HG03565 (cell line): ENCODE results near the gene IL2RA.
A peak's percentile ranks its signal among the peaks of the same experiment; 100 is the strongest.

Experiments
- ATAC-seq: cut with Tn5 transposase; IDR thresholded peaks from one replicate; pipeline ENCODE4 v1.9.1; 2021; ENCODE audit warnings: mild to moderate bottlenecking, moderate library complexity; ENCODE audit not compliant: unreplicated experiment

The IL2RA gene

DNA sequence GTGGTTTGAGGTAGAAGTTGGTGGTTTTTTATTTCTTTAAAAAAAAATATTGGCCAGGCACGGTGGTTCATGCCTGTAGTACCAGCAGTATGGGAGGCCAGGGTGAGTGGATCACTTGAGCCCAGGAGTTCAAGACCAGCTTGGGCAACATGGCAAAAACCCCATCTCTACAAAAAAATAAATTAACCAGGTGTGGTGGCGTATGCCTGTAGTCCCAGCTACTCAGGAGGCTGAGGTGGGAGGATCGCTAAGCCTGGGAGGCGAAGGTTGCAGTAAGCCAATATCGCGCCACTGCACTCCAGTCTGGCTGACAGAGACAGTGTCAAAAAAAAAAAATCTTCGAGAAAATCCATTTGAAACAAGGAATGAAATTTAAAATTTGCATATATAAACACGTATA is 1.1 kb downstream of the IL2RA start:
- no peak for ATAC-seq

DNA sequence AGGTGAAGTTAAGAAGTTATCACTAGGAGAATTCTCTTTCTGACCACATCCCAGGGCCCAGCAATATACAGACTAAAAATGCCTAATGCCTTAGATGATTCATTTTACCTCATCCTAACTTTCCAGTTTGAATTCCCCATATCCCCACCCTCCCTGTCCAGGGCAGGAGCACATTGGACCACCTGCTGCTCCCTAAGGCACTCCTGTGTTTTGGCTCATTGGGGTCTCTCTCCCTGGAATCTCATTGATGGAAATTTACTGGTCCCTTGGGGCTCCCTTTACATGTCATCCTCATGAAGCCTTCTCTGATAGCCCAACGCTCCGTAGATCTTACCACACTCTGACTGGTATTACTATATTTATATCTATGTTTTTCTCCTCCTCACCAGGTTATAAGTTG is 2.7 kb downstream of the IL2RA start:
- no peak for ATAC-seq

GRCh38 chr10:6058682-6059475 is 3.3 kb downstream of the IL2RA start:
- peak; percentile 29 for ATAC-seq

DNA sequence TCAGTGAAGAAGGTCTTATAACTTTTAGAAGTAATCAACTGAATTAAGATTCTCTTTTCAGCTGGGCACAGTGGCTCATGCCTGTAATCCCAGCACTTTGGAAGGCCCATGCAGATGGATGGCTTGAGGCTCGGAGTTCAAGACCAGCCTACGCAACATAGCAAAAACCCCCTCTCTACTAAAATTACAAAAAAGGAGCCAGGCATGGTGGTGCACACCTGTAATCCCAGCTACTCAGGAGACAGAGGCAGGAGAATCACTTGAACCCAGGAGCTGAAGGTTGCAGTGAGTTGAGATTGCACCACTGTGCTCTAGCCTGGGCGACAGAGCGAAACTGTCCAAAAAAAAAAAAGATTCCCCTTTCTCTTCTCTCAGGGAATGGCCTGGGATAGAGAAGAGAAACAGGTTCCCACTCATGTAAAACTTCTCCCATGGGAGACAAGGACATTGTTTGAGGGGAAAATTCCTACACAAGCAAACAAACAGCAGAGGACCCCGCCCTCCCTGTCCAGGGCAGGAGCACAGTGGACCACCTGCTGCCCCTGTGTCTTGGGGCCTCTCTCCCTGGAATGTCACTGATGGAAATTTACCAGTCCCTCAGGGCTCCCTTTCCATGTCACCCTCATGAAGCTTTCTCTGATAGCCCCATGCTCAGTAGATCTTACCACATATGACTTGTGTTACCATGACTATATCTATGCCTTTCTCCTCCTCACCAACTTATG is 5.6 kb downstream of the IL2RA start:
- no peak for ATAC-seq

GRCh38 chr10:6055929-6056328 is 6.2 kb downstream of the IL2RA start:
- ATAC-seq, result no peak

DNA sequence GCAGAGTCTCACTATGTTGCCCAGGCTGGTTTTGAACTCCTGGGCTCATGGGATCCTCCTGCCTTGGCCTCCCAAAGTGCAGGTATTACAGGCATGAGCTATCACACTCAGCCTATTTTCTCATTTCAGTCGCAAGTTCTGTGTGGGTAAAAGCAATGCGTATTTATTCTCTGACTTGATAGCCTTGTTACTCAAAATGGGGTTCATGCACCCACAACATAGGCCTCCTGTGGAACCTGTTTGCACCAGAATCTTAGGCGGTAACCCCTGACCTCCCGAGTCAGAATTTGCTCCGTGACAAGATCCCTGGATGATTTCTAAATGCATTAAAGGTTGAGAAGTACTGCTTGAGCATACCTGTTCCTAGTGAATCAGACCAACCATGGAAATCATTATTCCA is 7.3 kb downstream of the IL2RA start:
- no peak for ATAC-seq

GRCh38 chr10:6053816-6054631 is 8.1 kb downstream of the IL2RA start:
- ATAC-seq, result no peak

DNA sequence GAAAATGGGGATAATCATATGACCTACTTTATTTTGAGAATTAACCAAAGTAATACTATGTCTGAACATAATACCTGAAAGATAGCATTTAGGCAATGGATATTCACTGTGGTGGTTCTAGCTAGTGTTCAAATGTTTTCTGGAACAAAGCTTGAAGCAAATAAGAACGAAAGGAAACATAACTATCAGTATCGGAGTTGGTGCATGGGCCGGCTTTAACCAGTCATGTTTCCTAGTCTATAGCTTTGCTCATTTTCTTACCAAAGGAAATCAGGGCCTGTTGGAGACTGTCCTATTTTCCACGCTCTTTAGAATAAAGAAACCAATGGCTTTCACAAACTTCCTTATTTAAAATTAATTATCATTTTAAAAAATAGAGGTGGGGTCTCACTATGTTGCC is 8.9 kb downstream of the IL2RA start:
- no peak for ATAC-seq

GRCh38 chr10:6052247-6053221 is 9.6 kb downstream of the IL2RA start:
- peak; percentile 22 for ATAC-seq

DNA sequence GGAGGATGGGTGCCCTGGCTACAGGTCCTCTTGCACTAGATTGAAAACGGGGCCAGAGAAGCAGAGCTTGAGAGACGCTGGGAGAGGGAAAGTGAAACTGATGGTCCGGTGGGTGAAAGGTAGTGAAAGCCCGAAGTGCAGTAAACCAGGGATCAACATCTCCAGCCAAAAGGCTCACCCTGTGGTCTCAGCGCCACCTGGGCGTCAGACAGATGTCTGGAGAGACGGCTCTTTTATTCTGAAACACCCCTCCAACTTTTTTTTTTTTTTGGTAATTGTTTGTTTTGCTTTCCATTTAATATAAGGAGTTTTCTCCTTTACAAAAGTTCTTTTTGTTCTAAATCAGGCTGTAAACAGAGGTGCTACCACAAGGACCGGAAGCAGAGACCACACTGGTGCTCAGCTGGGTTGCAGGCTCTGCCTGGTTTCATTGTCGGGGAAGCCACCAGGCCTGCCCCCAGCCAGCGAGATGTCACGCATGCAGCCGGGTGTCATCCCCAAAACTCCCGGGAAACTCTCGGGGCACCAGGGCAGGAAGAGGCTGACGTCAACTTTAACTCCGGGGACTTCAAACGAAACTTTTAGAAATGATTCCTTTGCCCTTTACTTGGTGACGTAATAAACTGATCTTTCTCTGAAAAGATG is 11.2 kb downstream of the IL2RA start:
- ATAC-seq, result peak; percentile 59

DNA sequence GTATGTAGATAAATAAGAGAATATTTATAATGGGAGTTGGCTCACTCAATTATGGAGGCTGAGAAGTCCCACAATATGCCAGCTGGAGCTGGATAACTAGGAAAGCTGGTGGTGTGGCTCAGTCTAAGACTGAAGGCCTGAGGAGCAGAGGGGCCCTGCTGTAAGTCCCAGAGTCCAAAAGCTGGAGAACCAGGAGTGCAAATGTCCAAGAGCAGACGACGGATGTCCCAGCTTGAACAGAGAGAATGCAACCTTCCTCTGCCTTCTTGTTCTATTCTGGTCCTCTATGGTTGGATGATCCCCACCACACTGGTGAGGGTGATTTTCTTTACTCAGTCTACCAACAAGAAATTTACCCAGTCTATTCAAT is 13.2 kb downstream of the IL2RA start:
- no peak for ATAC-seq

DNA sequence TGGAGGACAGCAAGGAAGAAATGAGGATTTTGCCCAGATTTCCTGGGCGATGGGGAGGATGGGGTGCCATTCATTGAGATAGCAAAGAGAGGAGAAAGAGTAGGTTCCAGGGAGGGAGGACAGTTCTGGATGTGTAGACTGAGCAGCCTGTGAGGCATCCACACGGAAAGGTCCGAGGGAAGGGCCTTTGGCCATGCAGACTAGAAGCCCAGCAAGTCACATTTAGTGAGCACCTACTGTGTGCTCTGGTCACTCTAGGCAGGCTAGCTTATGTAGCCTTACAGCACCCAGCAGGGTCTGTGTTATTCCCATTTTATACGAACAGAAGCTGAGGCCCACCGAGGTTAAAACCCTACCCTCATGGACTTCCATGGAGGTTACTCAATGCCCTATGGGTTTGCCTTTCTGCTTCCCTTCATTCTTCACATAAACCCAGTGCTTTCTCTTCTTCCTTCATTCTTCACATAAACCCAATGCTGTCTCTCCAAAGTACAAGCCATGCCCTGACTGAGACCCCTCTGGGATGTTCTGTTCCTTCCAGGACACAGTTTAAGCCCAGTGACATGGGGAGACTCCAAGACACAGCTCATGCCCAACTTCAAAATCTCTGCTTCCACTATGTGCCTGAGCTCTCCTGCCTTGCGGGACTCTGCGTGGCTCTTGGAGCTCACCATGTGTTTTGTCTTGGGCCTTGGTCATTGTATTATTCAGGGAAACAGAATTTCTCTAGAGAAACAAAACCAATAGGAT is 13.7 kb downstream of the IL2RA start:
- no peak for ATAC-seq

- ATAC-seq, result no peak
These were observed 14.3 kb downstream of the IL2RA start for GRCh38 chr10:6047847-6048246.

DNA sequence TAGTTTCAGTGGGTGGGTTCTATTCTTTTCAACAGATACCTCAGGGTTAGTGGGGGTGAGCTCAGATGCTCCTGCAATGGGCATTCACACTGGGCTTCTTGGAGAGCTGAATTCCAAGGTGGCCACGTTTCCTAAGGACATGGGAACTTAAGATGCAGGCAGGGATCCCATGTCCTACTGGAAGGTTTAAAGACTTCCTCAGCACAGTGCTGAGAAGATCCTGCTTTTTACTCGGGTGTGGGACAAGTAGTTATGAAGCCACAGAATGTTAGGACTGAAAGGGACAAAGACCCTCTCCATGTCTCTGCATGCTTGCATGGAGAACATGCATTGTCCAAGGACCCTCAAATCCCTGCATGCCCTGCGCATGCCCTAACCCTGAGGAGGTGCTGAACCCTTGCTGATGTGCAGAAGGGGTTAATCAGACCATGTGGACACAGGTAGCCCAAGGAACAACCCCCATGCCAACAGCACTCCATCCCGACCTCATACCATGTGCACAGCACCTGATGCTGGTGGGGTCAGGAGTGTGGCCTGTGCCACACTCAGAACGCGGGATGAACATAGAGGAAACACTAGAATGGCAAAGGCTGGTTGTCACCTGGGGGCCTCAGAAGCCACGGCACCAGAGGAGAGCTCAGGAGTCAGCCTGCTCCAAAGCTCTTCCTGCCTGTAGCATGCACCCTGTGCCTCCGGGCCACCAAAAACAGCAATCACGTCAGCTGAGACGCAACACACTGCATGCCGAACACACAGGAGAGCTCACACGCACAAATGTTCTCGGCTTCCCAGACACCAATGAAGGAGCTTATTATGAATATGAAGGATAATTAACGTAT is 15.2 kb downstream of the IL2RA start:
- no peak for ATAC-seq

DNA sequence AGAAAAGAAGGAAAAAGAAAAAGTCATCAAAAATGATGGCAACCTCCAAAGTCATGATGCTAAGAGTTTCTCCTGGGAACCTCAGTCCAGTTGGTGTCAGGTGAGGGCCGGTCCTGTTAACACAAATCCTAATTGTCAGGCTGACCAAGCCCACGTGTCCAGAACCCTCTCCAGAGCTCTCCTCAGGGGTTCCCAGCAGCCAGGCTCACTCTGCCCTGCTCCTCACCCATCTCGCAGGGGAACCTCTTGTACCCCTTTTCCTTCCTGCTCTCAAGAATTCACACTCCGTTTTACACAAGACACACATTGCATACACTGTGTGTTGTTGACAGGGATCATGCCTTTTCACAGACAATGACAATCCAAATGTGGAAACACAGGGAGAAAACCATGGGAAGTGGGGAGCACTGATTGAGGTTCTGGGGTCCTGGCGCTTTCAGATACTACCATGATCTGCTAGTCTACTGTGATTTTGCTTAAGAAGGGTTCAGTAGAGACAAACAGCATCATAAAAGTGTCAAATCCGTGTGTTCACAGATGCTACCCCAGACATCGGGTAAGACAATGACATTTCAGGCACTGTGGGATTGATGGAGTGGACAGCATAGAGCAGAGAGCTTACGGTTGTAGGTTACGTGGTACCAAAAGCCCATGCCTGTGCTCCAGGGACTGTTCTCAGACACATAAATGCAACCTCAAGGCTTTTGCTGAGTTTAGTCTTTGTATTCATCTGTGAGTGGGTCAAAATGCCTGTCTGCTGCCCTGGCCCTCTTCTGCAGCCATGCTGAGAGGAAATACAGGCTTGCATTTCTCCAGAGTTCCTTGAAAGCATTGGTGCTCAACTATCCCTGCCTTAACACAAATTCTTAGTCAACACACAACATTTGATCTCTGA is 16.0 kb downstream of the IL2RA start:
- ATAC-seq, result no peak

GRCh38 chr10:6045314-6045848 is 16.8 kb downstream of the IL2RA start:
- ATAC-seq, result no peak

DNA sequence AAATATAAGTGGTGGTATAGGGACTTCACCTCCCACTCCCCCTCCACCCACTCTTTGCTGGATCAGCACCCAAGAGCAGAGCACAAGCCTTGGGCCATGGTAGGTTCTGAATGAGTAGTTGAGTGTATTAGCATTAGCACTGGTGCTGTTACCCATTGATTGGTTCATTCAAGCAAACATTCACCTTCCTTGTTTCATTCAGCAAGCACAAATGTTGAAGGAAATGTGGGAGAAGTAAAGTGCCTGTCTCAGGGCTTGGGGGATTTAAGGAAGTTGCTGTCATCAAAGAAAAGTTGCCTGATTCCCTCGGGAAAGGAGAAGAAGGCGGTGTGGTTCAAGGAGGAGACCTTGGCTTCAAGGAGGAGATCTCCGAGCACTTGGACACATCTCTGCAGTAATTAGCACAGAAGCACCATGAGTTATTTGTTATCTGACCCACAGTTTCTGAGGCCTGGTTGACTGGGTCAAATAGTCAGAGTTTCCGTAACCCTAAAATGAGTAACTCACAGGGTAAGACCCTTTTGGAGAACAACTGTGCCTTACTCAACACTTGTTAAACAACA is 17.3 kb downstream of the IL2RA start:
- ATAC-seq, result no peak
